HepG2 (cell line): ENCODE data around the gene MAN2A2. TPM values are rescaled to one million over a fixed set of nuclear protein-coding genes. Genes with fewer than 3 reads are reported as not detected.

Experiments
- DMAP1 ChIP-seq: IDR thresholded peaks from 2 replicates; pipeline ENCODE4 v1.6.1; 2016
- FLYWCH1 ChIP-seq: sonication (generic); formaldehyde crosslinking; IDR thresholded peaks from 2 replicates; pipeline ENCODE4 v1.8.1; 2023; ENCODE audit warnings: mild to moderate bottlenecking, missing genetic modification reagents
- HMG20B ChIP-seq: conservative IDR thresholded peaks from 2 replicates; pipeline ENCODE4 v1.6.1; 2016; ENCODE audit warnings: missing genetic modification reagents, missing compliant biosample characterization
- KDM4B ChIP-seq: sonication (generic); formaldehyde crosslinking; IDR thresholded peaks from 2 replicates; pipeline ENCODE4 v1.4.0; 2020; ENCODE audit warnings: missing genetic modification reagents
- MAZ ChIP-seq, 2 experiments: sonication (generic) in 1 of 2; formaldehyde crosslinking in 1 of 2; IDR thresholded peaks; 2 replicates each; pipeline versions ENCODE4 v1.5.0 to v1.6.1; 2012 to 2020; ENCODE audit warnings: low read depth in 2 of 2, mild to moderate bottlenecking in 2 of 2, borderline replicate concordance in 1 of 2, improper control_type of control experiment in 1 of 2, low read length in 1 of 2, missing genetic modification reagents in 1 of 2, moderate library complexity in 1 of 2
- MEIS2 ChIP-seq: sonication (generic); formaldehyde crosslinking; IDR thresholded peaks from 2 replicates; pipeline ENCODE4 v1.9.0; 2021; ENCODE audit warnings: mild to moderate bottlenecking, missing genetic modification reagents
- MLLT10 ChIP-seq: sonication (generic); formaldehyde crosslinking; IDR thresholded peaks from 2 replicates; pipeline ENCODE4 v1.4.0; 2020; ENCODE audit warnings: missing genetic modification reagents
- SNAPC2 ChIP-seq: sonication (generic); formaldehyde crosslinking; IDR thresholded peaks from 2 replicates; pipeline ENCODE4 v1.8.1; 2022; ENCODE audit warnings: mild to moderate bottlenecking, missing genetic modification reagents
- TMF1 ChIP-seq: sonication (generic); formaldehyde crosslinking; IDR thresholded peaks from 2 replicates; pipeline ENCODE4 v1.8.1; 2022; ENCODE audit warnings: low read depth, missing genetic modification reagents
- TSC22D2 ChIP-seq: sonication (generic); formaldehyde crosslinking; IDR thresholded peaks from 2 replicates; pipeline ENCODE4 v1.5.1; 2020; ENCODE audit warnings: missing genetic modification reagents, mild to moderate bottlenecking, borderline replicate concordance
- ZFP62 ChIP-seq: sonication (generic); formaldehyde crosslinking; IDR thresholded peaks from 2 replicates; pipeline ENCODE4 v1.4.0; 2020; ENCODE audit warnings: missing genetic modification reagents
- ZNF18 ChIP-seq: sonication (generic); formaldehyde crosslinking; IDR thresholded peaks from 2 replicates; pipeline ENCODE4 v1.8.0; 2022; ENCODE audit warnings: mild to moderate bottlenecking, missing genetic modification reagents; ENCODE audit not compliant: insufficient replicate concordance
- ZNF225 ChIP-seq: sonication (generic); formaldehyde crosslinking; IDR thresholded peaks from 2 replicates; pipeline ENCODE4 v1.4.0; 2020; ENCODE audit warnings: mild to moderate bottlenecking, missing genetic modification reagents
- ZNF282 ChIP-seq: fragments of 450-650 bp; IDR thresholded peaks from 2 replicates; pipeline ENCODE4 v1.6.1; 2018; ENCODE audit not compliant: partially characterized antibody
- ZNF3 ChIP-seq: IDR thresholded peaks from 2 replicates; pipeline ENCODE4 v1.7.0; 2017; ENCODE audit warnings: inconsistent platforms
- ZNF329 ChIP-seq: sonication (generic); formaldehyde crosslinking; IDR thresholded peaks from 2 replicates; pipeline ENCODE4 v1.9.0; 2021; ENCODE audit warnings: low read depth, mild to moderate bottlenecking, missing genetic modification reagents
- ZNF383 ChIP-seq: sonication (generic); formaldehyde crosslinking; IDR thresholded peaks from 2 replicates; pipeline ENCODE4 v1.4.0; 2020; ENCODE audit warnings: missing genetic modification reagents, mild to moderate bottlenecking, borderline replicate concordance
- ZNF414 ChIP-seq: sonication (generic); formaldehyde crosslinking; IDR thresholded peaks from 2 replicates; pipeline ENCODE4 v1.5.0; 2020; ENCODE audit warnings: missing genetic modification reagents
- ZNF616 ChIP-seq: sonication (generic); formaldehyde crosslinking; IDR thresholded peaks from 2 replicates; pipeline ENCODE4 v1.5.0; 2020; ENCODE audit warnings: low read depth, mild to moderate bottlenecking, missing genetic modification reagents
- ZNF672 ChIP-seq: sonication (generic); formaldehyde crosslinking; IDR thresholded peaks from 2 replicates; pipeline ENCODE4 v1.8.1; 2022; ENCODE audit warnings: missing genetic modification reagents
- ZNF703 ChIP-seq: sonication (generic); formaldehyde crosslinking; IDR thresholded peaks from 2 replicates; pipeline ENCODE4 v1.5.1; 2020; ENCODE audit warnings: missing genetic modification reagents, mild to moderate bottlenecking, moderate library complexity, borderline replicate concordance
- ZSCAN29 ChIP-seq: sonication (generic); formaldehyde crosslinking; conservative IDR thresholded peaks from 2 replicates; pipeline ENCODE4 v1.4.0; 2020; ENCODE audit warnings: mild to moderate bottlenecking, missing genetic modification reagents
- polyA plus RNA-seq, 8 experiments: library from polyadenylated mRNA; depleted of rRNA in 3 of 8; stranded (reverse) in 7 of 8; unstranded in 1 of 8; fragments of >200 nt; fragmentation: Illumina TruSeq in 4 of 8; extraction: Trizol in 4 of 8; gene quantifications; 2 replicates each; pipeline versions ENCODE4 v1.2.1 to v1.2.3, GENCODE V29; 2011 to 2016; ENCODE audit warnings: low read depth in 4 of 8, missing spikeins in 1 of 8, mixed read lengths in 1 of 8; ENCODE audit not compliant: insufficient read depth in 1 of 8
- total RNA-seq, 5 experiments: library from RNA; depleted of rRNA; stranded (reverse); fragments of >200 nt; fragmentation: Illumina TruSeq; extraction: Trizol; gene quantifications; 2 replicates each; pipeline ENCODE4 v1.2.3, GENCODE V29; 2016; ENCODE audit warnings: low read depth in 1 of 5
- TF ChIP-seq, protein P1 (sequence below): IDR thresholded peaks from 2 replicates; pipeline ENCODE4 v1.6.1; 2016; ENCODE audit warnings: missing genetic modification reagents, missing compliant biosample characterization
- TF ChIP-seq, protein P2 (sequence below): sonication (generic); formaldehyde crosslinking; IDR thresholded peaks from 2 replicates; pipeline ENCODE4 v1.4.0; 2020; ENCODE audit warnings: missing genetic modification reagents, borderline replicate concordance

Gene MAN2A2
- total and polyA plus RNA-seq, 2 of the 13 experiments (the other 11 are each of a cell fraction or from before 2014, with no cell fraction given) = 17.5 to 51.5 TPM

- TF ChIP-seq, protein P1, sequence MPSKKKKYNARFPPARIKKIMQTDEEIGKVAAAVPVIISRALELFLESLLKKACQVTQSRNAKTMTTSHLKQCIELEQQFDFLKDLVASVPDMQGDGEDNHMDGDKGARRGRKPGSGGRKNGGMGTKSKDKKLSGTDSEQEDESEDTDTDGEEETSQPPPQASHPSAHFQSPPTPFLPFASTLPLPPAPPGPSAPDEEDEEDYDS (CRISPR knock-in tag) = 0 out of 2 replicates have a peak, but pooled peaks have one; percentile 40
- TF ChIP-seq ZFP62 (CRISPR knock-in tag) (no peak), DMAP1 (CRISPR knock-in tag) (peak; percentile 64; the same call in 1 of the 2 replicates), ZNF703 (CRISPR knock-in tag) (no peak), ZNF282 (no peak), HMG20B (CRISPR knock-in tag) (no peak), TMF1 (CRISPR knock-in tag) (peak; percentile 81; the same call in 1 of the 2 replicates), FLYWCH1 (CRISPR knock-in tag) (no peak), TSC22D2 (CRISPR knock-in tag) (no peak; the same call in 1 of the 2 replicates), ZNF225 (CRISPR knock-in tag) (no peak; the same call in 1 of the 2 replicates), KDM4B (CRISPR knock-in tag) (peak; percentile 28; the same call in 1 of the 2 replicates), ZNF329 (0 out of 2 replicates have a peak, but pooled peaks have one; percentile 36), SNAPC2 (CRISPR knock-in tag) (no peak), MAZ (IDR thresholded peaks at IDR 0.05; ENCODE audit: borderline replicate concordance, low read depth, low read length) (no peak), MAZ (CRISPR knock-in tag; IDR thresholded peaks at IDR 0.05; ENCODE audit: low read depth) (peak; percentile 48; the same call in 1 of the 2 replicates), MEIS2 (CRISPR knock-in tag) (peak; percentile 49; the same call in 1 of the 2 replicates), ZNF414 (CRISPR knock-in tag) (0 out of 2 replicates have a peak, but pooled peaks have one; percentile 40), MLLT10 (CRISPR knock-in tag) (no peak), ZNF3 (no peak), ZNF672 (CRISPR knock-in tag) (0 out of 2 replicates have a peak, but pooled peaks have one; percentile 16), ZSCAN29 (CRISPR knock-in tag) (no peak), ZNF616 (peak; percentile 55; the same call in 1 of the 2 replicates), ZNF18 (CRISPR knock-in tag) (peak; percentile 58), ZNF383 (no peak)
- TF ChIP-seq, protein P2, sequence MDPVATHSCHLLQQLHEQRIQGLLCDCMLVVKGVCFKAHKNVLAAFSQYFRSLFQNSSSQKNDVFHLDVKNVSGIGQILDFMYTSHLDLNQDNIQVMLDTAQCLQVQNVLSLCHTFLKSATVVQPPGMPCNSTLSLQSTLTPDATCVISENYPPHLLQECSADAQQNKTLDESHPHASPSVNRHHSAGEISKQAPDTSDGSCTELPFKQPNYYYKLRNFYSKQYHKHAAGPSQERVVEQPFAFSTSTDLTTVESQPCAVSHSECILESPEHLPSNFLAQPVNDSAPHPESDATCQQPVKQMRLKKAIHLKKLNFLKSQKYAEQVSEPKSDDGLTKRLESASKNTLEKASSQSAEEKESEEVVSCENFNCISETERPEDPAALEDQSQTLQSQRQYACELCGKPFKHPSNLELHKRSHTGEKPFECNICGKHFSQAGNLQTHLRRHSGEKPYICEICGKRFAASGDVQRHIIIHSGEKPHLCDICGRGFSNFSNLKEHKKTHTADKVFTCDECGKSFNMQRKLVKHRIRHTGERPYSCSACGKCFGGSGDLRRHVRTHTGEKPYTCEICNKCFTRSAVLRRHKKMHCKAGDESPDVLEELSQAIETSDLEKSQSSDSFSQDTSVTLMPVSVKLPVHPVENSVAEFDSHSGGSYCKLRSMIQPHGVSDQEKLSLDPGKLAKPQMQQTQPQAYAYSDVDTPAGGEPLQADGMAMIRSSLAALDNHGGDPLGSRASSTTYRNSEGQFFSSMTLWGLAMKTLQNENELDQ (CRISPR knock-in tag) = no peak
These were observed 28.9 kb downstream of the MAN2A2 start, which contains the start of gene HDDC3 (continued) for GRCh38 chr15:90931828-90932659.
